NCI-H774 (cell line): Measurements from ENCODE around the gene C12orf75.
"Not testable (repeated sequence)": the region's sequence is repeated elsewhere in the genome, so short reads cannot be mapped to it uniquely, and the experiment has no call there.

Source experiments
- DNase-seq: peaks from one replicate; lab custom pipeline; 2025; lab: John Stamatoyannopoulos, UW

Gene C12orf75

DNA sequence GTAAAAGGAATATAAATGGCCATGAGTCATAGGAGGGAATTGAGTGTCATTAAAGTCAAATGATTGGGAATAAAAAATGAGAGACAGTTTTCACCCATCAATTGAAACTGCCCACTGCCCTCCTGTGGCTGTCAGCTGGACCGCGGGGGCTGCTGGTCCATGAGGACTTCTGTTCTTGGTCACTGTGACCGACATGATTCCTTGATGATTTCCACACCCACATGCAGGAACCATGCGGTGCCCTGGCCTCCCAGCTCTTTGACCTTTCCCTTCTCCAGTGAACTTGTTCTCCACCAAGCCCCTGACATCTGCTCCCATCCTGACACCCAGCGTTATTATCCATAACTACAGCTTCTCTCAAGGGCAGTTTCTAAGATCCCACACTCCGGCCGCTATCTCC, 48.4 kb downstream of the C12orf75 start:
- no peak for DNase-seq

DNA sequence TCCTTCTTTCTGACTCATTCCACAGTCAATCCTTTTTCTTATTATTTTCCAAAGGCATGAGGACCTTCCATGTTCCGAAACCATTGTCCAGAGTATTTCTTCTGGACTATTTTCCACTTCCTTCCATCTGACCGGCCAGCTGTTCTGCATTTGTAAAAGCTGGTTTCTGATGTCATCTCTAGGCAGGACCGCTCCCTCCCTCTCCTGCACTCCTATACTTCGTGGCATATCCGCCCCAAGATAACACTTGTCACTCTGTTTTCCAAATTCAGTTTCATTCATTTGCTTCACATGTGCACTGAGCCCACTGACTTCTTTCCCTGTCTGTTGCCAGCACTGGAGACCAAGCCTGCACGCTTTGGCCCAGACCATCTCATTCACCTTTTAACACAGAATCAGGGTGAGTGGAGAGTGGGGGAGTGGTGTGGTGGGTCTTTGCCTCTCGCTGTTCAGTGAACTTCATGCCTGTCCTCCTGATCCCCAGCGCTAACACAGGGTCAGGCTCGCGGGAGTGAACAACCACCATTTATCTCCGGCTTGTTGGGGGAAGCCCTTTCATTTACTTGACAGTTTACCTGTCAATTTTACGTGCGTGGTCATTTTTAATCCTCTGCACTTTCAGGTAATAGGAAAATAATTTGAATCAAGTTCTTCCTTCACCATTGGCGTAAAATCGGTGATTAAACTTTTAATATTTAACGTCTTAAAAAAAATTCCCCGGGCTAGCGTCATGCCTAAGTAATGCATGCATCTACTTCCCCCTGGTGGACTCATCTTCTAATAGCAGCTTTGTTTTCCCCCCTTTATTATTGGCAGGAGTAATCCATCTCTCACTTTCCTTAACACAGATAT, 52.5 kb downstream of the C12orf75 start:
- DNase-seq: peak; percentile 46

DNA sequence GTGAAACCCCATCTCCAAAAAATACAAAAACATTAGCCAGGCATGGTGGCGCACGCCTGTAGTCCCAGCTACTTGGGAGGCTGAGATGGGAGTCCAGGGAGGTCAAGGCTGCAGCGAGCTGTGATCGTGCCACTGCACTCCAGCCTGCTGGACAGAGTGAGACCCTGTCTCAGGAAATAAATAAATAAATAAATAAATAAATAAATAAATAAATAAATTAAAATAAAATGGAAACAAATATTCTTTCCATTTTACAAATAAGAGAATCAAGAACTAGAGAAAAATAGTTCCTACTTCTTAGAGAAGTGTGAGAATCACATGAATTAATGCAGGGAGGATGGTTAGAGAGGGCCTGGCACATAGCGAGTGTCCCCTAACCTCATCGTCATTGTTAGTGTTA, 53.7 kb downstream of the C12orf75 start:
- no peak for DNase-seq

DNA sequence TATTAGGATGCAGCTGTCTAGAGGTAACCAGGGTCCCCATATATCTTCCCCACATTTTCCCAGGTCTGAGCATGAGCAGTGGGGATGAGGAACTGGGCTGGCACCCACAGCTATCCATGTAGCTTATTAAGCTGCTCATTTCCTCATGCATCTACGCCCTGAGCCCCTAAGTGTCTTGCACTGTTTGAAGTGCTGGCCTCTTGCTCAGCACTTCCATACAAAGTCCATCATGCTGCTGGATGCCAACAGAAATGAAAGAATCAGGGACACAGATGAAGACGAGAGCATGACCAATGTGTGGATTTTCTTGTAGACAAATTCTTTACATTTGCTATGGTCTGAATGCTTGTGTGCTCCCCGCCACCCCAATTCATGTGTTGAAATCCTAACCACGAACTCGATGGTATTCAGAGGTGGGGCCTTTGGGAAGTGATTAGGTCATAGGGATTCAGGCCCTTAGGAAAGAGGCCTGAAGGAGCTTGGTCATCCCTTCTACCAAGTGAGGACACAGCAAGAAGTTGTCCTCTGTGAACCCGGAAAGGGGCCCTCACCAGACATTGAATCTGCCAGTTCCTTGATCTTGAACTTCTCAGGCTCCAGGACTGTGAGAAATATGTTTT, 54.5 kb downstream of the C12orf75 start:
- DNase-seq: no peak

DNA sequence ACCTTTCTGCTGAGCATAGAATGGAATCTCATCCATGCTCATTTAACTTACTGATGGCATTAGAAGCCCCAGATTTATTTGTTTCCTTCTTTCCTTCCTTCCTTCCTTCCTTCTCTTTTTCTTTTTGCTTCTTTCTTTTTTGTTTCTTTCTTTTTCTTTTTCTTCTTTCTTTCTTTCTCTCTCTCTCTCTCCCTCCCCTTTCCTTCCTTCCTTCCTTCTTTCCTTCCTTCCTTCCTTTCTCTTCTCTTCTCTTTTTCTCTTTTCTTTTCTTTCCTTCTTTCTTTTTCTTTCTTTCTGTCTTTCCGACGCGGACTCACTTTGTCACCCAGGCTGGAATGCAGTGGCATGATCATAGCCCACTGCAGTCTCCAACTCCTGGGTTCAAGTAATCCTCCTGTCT, 55.9 kb downstream of the C12orf75 start:
- no peak for DNase-seq

DNA sequence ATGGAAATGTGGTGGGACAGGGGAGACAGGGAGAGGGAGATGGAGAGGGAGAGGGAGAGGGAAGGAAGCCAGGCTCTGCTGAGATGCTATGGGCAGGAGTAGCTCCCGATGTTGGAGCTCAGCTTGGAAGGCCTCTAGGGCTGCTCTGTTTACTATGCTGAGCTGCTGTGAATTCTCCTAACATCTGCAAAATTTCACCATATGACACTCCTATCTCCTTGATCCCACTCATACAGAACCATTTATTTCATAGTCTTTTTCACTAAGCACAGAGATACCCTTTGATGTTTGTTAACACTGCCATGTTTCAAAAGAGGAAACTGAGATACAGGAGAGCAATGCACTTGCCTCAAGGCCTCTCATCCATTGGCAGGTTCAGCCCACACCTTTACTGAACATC, 60.7 kb downstream of the C12orf75 start:
- no peak for DNase-seq

DNA sequence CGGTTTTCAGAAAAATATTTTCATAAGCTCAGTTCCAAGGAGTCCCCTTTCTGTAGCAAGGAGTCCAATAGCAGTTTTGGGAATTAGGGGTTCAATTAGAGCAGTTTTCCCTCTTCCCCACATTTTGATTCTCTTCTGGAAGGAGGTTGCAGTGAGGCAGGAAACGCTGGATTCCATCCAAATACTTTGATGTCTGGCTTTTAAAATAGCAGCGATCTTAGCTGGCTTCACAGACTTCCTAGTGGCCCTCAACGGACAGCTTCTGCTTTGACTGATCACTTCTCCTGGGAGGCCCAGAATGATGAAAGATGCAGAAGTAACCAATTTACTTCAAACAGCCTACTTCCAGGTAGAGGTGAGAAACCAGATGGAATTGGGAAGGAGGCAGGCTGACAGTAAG, 63.1 kb downstream of the C12orf75 start:
- no peak for DNase-seq

DNA sequence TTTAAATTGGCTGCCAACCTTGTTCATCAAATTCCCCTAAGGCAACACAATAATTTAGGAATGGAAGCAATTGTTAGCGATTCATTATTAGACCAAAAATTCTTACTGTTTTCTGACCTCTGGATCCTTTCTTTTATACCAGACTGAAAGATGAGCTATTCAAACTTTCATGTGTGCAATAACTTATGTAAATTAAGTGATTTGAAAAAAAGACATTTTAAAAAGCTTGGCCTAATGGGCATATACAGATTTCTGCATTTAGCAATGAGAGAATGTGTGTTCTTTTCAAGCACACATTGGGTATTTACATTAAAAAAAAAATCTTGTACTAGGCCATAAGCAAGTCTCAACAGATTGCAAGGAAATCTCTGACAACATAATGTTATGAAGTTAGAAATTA, 65.5 kb downstream of the C12orf75 start:
- DNase-seq: no peak

DNA sequence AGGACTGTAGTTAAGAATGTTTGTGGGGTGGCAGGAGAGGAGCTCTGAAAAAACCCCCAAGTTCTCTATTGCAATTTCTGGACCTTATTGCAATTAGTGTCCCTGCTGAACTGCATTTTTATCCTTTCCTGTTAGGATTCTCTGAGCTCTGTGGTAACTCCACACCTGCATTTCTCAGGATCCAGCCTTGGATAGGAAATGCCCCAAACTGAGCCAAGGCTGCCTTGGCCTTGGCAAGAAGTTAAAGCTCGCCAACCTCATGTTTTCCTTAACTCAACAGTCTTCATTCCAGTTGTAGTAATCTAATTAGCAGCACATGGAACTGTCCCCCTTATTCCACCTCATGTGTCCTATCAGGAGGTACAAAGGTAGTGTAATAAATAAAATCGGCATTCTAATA, 66.5 kb downstream of the C12orf75 start:
- no peak for DNase-seq

DNA sequence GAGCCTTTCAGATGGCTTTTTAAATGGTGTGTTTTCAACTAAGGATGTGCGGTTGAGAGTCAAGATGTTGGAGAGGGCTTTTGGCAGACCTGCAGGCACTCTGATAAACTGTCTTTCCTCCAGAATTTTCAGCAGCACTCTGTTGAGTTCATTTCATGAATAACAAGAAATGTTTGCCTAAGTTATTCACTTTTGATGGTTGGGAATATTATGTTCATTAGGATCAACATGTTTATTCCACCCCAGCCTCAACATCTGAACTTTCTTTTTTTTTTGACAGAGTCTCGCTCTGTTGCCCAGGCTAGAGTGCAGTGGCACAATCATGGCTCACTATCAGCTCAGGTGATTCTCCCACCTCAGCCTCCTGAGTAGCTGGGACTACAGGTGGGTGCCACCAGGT, 68.4 kb downstream of the C12orf75 start:
- no peak for DNase-seq

DNA sequence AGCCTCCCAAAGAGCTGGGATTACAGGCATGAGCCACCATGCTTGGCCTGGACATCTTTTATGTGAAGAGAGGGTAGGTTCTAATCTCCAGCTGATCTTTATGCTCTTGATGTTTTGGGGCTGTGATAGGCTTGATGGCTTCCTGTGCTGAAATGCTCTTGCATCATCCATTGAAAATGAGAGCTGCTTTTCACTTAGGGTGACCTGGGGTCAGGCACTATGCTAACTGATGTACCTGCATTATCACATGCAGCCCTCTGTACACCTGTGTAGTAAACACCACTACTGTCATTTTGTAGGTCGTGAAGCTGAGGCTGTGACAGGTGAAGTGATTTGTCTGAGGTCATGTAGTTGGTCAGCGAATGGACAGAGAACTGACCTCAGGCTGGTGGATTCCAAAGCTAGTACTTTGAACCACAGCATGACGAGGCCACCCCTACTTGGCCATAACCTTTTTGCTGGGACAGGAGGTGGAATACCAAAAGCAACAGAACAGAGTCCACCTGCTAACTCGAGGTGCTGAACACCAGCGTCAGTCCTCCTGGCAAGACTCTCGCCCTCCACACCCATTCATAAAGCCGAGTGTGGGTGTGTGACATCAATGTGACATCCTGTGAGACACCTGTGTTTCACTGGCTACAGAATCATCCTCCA, 69.1 kb downstream of the C12orf75 start:
- DNase-seq: no peak

DNA sequence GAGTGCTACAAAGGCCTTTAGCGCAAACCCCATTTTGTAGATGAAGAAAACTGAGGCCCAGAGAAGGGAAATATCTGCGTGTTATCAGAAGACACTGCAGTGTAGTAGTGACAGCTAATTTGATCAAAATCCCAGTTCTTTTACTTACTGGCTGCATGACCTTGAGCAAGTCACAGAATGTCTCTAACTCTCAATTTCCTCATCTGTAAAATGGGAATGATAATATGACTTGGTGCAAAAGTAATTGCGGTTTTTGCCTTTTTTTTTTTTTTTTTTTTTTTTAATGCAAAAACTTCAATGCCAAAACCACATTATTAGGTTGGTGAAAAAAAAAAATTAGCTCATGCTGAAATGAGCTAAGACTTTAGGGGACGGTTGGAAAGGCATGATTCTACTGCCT, 69.7 kb downstream of the C12orf75 start:
- DNase-seq: no peak

DNA sequence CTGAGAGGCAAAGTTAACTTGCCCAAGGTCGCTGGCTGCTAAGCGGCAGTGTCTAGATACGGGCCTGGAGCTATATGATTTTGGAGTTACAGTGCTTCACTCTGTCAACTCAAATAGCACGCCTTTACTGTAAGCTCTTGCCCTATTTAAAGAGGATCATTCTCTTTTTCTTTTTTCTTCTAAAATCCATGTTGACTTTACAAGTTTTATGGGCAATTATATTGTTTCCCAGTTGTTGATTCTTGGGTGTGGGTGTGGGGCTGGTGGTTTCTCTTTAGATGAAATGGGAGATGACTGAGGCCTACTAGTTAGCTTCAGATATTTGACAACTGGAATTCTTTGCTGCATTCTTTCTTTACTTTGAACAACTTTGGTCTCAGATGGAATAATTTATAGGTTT, 70.7 kb downstream of the C12orf75 start:
- DNase-seq: no peak

DNA sequence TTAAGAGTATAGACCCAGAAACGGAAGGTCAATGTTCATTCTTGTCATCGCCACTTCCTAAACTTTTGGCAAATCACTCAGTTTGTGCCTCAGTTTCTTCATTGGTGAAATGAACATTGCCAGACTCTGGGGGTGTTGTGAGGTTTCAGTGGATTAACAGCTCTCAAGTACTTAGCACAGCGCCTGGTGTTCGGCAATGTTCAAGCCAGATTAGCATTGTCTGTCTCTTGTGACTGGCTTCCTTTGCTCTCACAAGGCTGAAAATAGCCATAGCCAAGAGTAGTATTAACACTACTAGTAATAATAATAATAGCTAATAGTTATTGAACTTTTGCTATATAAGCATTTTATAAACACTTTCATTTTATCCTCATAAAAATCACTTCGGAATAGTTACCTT, 71.9 kb downstream of the C12orf75 start:
- DNase-seq: no peak

DNA sequence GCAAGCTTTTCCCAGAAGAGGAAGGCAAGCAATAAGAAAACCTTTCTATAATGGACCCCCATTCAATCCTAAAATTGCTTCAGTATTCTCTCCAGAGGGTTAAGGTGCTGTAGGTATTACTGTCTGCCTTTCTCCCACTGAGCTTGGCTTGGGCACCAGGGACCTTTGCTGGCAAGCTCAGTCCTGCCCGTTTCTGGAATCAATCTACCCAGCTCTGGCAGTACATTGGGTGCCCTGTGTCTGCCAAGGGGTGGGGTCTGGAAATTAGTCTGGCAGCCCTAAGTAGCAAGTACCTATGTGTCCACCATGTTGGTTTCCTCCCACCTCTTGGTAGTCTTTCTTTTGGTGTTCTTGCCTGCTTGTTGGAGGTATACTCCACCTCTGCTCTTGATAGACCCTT, 72.6 kb downstream of the C12orf75 start:
- DNase-seq: no peak

DNA sequence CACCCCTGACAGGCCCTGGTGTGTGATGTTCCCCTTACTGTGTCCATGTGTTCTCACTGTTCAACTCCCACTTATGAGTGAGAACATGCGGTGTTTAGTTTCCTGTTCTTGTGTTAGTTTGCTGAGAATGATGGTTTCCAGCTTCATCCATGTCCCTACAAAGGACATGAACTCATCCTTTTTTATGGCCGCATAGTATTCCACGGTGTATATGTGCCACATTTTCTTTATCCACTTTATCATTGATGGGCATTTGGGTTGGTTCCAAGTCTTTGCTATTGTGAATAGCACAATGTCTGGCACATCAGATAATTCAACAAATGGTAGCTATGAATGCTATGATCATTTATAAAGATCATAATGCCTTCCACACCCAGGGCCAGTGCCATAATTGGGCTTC, 73.6 kb downstream of the C12orf75 start:
- not testable (repeated sequence) for DNase-seq

DNA sequence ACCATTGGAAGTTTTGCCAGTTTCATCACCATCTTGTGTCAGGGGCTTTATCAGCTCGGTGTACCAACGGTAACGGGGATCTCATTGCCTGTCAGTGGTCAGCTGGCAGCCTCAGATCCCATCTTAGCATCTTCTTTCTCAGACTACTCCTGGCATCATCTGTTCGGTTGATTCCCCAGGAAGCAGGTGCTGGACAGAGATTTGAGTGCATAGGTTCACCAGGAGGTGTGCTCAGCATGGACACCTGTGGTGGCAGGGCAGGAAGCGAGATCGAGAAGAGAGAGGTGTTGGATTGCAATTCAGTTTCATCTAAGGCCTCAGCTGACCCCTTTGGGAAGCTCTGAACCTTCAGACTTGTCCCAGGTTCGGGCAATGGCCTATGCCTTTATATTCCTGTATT, 76.0 kb downstream of the C12orf75 start:
- no peak for DNase-seq

DNA sequence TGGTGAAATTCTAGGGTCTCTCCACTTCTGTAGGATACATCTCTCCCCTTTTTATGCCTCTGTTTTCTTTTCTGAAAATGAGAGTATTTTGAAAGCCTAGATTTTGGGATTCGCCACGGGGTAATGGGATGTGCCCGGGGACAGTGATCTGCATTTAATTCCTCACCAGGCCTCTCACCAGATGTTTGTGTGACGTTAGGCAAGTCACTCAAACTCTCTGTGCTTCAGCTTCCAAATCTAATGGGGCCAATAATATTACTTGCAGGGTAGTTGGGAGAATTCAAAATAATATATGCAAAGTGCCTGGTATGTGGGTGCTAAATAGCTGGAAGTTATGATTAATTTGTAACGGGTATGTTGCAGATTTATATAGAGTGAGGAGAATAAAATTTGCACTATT, 78.8 kb downstream of the C12orf75 start:
- DNase-seq: no peak

DNA sequence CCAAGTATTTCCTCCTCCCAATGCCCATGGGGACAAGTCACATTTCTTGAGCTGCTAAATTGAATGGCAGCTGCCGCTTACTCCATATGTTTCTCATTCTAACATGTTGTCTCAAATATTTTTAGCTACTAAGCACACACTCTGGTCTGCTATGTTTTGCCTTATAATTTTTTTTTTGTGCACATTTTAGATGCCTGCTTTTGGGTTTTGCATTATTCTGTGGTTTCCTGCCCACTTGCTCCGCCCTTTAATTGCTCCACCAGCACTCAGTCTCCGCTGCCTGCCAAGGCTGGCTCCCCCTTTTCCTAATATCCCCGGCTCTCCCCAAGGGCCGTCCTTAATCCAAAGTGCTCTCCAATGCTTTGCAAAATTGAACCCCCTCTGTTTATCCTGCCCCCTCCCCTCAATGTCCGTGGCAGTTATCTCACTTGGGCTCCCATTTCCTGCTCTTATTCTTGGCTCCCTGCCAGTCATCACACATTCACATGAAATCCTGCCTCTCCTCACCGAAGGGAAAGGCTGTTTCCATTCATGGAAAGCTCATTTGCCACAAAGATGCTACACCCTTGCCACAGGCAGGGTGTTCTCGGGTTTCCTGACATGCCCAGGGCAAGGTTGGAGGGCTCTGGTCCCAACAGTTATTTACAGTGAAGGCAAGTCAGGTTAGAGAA, 79.4 kb downstream of the C12orf75 start:
- DNase-seq: peak; percentile 44

DNA sequence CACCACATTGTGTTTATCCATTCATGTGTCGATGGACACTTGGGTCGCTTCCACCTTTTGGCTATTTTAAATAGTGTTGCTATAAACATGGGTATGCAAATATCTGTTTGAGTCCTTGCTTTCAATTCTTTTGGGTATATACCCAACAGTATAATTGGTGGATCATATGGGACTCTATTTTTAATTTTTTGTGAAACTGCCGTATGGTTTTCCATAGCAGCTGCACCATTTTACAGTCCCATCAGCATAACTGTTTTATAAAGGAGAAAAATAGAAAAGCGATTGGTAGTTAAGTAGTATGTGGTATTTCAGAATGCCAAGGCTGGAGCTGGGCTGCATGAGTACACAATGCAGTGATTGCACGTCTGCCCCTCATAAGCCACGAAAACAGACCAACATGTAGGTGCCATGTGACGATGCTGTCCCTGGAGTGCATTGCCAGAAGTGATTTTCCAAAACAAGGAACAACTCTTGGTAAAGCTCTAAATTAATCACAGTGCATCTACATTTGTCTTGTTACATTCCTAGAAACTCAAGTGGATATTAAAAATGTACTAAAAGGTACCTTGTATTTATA, 83.5 kb downstream of the C12orf75 start:
- no peak for DNase-seq

DNA sequence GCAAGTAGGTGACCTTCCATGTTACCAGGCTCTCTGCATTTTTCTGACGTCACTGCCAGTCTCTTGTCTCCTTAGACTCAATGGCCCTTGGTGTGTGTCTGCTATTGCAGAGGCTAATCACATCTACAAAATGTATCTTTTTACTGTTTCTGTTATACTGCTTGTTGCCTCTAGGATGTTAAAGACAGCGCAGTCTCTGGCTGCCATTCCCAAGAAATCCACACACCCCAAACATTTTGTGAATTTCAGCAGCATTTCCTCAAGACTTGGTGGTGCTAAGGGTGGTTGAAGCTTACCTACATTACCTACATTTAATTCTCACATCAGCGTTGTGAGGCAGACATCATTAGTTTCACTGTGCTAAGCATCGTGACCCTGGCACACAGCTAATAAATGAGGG, 87.2 kb downstream of the C12orf75 start:
- DNase-seq: no peak

DNA sequence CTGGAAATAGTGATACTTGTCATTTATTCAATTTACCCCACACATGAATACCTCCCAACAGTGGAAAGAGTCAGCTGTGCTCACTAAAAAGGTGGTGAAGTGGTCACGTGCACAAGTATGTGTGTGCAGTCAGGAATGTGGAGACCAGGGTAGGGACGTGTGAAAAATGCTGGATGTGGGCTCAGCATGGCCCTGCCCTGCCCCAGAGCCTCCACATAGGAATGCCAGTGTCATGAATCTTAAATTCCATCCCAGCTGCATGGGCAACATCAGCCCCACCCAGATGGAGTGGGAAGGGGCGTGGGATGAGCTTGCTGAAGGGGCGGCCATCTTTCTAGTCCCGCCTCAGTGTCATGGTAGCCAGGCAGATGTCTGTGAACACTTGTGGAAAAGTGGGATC, 87.7 kb downstream of the C12orf75 start:
- DNase-seq: no peak
